AG08395 (cell line): ENCODE results near the gene FBXL15.
A peak's percentile ranks its signal among the peaks of the same experiment; 100 is the strongest.
"Not testable (repeated sequence)": the region's sequence is repeated elsewhere in the genome, so short reads cannot be mapped to it uniquely, and the experiment has no call there.

ENCODE experiments used
- DNase-seq: peaks from one replicate; pipeline ENCODE4 v3.0.0; 2012; ENCODE audit warnings: mixed read lengths, low spot score

The FBXL15 gene

DNA sequence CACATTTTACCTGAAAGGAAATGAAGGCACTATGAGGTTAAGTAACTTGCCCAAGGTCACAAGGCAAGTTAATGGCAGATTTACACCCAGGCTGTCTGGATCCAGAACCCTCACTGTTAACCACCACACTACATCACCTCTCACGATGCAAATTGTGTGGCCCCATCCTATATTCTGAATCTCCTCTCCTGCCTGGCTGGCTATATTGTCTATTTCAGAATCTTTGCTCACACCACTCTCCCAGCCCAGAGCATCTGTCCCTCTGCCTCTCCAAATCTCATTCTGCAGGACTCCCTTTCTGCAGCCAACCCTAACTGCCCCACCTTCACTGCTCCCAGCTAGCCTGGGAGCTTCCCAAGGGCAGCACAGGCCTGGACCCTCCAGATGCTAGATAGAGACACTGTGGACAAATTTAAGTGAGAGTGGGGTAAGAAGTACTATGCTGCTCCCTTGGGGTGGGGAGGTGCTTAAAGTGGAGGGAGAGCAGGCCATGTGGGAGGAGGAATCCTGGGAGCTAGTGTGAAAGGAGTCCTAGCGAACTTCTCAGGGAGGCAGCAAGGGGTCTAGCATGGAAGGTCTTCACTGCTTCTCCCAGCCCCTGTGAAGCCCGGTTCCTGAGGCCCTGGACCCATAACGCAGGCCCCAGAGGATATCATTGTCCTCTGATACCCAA is 11.0 kb downstream of the FBXL15 start:
- peak; percentile 52 for DNase-seq

GRCh38 chr10:102432162-102432950 is 11.7 kb downstream of the FBXL15 start, which contains the start of gene CUEDC2:
CUEDC2 (minus strand) TSS chr10:102432574; CDS start chr10:102425188, 7,386 bp downstream.
- DNase-seq = peak; percentile 97

- DNase-seq = no peak
These were observed 13.0 kb downstream of the FBXL15 start for GRCh38 chr10:102433619-102434046.

DNA sequence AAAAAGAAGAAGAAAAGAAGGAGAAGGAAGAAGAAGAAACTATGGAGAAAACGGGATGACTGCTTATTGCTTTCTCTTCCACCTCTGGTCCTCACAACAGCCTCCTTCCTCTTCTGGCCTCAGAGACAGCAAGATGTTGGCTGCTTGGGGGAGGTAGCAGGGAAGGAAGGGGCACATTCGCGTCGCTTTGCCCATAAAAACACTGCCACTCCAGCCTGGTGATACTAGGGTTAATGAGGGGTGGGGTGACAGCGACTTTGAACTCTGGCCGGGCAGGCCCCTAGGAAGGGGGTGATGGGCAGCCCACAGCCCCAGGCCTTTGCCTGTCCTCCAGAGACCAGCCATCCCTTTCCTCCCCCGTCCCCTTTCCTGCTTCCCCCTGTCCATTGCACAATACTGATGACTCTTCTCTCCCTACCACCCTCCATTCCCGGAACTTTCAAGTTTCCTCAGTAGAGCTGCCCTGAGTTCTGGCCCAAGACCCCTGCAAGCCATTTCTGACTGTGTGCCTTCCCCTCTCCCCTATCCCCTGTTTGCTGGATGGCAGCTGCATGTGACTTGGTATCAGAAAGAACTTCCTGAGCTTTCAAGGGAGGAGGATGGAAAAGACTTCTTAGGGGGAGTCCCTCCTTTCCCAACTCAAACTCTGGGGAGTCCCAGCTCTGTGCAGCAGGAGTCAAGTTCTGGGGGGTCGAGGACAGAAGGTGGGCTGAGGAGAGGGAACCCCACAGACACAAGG is 13.9 kb downstream of the FBXL15 start:
- DNase-seq = peak; percentile 52

DNA sequence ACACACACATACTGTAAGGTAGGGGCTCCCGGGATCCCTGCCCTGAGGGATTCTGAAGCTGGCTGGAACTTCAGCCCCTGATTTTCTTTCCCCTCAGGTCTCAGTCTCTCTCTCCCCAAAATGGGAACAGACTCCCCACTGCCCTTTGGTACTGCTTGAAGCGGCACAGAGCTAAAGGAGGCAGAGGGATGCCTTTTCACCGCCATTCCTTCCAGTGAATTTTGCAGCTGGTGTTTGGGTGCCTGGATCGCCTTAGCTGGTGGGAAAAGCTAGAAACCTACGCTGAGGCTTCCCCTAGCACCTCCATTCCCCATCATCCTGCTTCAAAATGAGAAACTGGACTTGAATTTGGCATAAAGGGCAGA is 14.5 kb downstream of the FBXL15 start:
- DNase-seq = no peak

DNA sequence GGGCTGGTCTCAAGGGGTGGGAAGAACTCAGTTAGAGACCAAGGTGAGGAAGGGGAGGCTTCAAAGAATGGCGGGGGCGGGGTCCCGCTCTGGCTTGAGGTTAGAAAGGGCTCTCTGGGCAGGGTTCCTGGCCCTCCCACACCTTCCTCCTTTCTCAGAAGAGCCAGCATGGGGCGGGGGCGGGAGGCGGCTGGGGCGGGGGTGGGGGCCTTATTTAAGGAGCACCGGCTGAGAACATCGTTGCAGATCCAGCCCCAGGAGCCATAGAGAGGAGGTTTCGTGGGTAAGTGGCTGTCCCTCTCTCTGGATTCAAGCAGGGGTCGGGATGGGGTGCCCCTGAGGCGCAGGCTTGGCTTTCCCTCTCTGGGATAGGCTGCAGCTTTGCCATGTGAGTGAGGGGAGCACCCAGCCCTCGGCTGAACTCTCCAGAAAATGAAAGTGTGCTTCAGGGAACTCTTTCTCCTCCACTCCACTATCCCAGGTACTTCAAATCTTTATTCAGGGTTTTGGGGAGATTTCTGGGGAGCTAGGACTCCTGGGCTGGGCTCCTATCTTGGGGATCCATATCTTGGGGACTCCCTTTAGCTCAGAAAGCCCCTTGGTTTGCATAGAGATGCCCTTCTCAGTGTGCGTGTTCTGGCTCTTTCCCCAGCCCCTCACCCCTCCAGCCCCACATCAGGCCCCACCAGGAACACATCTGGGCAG is 15.0 kb downstream of the FBXL15 start:
- no peak for DNase-seq

DNA sequence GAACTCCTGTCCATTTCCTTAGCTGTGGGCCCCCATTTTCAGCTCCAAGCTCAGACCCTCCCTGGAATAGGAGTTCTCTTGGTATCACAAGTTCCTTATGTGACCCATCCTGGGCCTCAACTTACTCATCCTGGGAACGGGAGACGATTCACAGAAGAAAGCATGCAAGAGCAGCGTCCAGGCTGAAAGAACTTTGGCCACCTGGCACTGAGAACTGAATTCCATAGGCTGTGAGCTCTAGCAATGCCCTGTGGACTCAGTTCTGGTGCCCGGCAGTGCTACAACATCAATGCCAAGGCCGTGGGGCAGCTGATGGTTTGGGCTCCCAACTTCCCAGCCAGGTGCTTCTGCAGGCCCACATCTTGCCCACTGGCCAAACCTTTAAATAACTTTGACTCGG is 15.7 kb downstream of the FBXL15 start:
- DNase-seq = no peak

DNA sequence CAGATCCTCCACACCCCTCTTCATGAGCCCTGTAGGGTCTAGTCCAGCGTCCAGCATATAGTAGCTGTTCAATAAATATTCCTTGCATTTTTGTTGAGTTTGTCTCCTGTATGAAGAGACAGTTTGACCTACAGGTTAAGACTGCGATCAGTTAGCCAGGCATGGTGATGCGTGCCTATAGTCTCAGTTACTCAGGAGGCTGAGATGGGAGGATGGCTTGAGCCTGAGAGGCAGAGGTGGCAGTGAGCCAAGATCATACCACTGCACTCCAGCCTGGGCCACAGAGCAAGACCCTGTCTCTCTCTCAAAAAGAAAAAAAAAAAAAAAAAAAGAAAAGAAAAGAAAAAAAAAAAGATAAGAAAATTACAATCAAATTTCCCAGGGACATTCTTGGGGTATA is 16.9 kb downstream of the FBXL15 start:
- no peak for DNase-seq

GRCh38 chr10:102438374-102438773 is 17.7 kb downstream of the FBXL15 start:
- no peak for DNase-seq

GRCh38 chr10:102444851-102445250 is 24.2 kb downstream of the FBXL15 start:
- DNase-seq = no peak

DNA sequence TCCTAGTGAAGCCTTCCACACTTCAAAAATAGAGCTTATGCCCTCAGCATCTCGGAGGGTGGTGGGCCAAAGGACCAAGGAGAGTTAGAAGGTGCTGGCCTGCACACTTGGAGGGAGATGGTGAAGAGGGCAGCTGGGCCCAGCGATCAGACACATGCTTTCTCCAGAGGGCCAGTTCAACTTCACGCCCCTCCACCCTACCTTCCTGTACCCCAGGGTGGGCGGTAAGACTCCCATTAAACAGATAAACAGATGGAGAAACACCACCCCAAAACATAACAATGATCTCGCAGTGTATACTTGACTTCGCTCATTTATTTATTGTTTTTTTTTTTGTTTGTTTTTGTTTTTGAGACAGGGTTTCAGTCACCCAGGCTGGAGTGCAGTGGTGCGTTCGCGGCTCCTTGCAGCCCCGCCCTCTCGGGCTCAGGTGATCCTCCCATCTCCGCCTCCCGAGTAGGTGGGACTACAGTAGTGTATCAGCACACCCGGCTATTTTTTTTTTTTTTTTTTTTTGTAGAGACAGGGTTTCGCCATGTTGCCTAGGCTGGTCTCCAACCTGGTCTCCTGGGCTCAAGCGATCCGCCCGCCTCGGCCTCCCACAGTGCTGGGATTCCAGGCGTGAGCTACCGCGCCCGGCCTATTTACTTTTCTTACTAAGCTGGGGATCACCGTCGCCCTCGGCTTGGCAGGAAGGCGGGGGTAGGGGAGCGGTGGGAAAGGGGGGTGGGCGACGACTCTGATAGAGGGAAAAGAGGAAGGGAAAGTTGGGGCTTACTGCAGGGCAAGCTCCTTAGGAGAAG is 28.9 kb downstream of the FBXL15 start:
- DNase-seq = no peak

GRCh38 chr10:102450124-102450373 is 29.4 kb downstream of the FBXL15 start:
- DNase-seq = no peak

GRCh38 chr10:102450374-102451104 is 29.9 kb downstream of the FBXL15 start:
- peak; percentile 82 for DNase-seq

GRCh38 chr10:102451105-102451969 is 30.7 kb downstream of the FBXL15 start, which contains the start of gene C10orf95:
C10orf95 (minus strand) TSS chr10:102451543; CDS start chr10:102451093, 450 bp downstream.
- DNase-seq = no peak

GRCh38 chr10:102452672-102453340 is 32.2 kb downstream of the FBXL15 start:
- DNase-seq = peak; percentile 71

DNA sequence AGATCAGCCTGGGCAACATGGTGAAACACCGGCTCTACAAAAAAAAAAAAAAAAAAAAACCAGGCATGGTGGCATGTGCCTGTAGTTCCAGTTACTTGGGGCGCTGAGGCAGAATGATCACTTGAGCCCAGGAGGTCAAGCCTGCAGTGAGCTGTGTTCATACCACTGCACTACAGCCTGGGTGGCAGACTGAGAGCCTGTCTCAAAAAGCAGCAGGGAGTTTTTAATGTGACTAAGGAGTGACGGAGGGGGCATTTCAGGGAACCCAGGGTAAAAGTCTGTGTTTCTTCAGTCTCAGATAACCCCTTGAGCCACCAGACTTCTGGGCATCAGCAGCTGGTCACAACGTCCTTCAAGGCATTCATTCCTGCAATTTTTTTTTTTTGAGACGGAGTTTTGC is 32.9 kb downstream of the FBXL15 start:
- DNase-seq = no peak

DNA sequence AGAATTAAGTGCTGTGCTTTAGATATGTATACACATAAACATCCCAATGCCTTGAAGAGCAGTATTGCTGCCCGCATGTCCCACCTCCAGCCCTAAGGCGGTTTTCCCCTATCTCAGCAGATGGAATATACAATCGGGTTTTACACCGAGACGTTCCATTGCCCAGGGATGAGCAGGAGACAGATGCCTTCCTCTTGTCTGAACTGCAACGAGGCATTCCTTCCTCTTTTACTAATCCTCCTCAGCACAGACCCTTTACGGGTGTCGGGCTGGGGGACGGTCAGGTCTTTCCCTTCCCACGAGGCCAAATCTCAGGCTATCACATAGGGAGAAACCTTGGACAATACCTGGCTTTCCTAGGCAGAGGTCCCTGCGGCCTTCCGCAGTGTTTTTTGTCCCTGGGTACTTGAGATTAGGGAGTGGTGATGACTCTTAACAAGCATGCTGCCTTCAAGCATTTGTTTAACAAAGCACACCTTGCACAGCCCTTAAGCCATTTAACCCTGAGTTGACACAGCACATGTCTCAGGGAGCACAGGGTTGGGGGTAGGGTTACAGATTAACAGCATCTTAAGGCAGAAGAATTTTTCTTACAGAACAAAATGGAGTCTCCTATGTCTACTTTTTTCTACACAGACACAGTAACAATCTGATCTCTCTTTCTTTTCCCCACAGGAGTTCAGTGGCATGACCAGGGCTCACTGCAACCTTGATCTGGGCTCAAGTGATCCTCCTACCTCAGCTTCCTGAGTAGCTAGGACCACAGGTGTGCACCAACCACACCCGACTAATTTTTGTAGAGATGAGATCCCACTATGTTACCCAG is 34.2 kb downstream of the FBXL15 start:
- DNase-seq = not testable (repeated sequence)

DNA sequence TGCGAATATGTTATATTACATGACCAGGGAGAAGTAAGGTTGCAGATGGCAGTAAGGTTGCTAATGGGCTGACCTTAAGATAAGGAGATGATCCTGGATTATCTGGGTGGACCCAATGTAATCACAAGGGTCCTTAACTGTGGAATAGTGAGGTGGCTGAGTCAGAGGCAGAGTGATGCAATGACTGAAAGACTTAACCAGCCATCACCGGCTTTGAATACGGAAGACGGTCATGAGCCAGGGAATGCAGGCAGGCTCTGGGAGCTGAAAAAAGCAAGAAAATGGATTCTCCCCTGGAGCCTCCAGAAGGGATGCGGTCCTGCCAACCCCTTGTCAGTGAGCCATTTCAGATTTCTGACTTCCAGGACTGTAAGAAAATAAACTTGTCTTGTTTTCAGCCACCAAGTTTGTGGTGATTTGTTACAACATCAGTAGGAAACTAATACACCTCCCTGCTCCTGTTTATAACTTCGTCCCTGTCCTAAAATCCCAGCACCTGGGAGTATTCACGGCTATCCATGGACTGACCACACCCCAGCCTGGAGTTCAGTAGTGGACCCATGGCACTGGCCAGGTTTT is 35.3 kb downstream of the FBXL15 start:
- DNase-seq = no peak
